SK-N-SH (cell line): Measurements from ENCODE around the gene SCN8A. TPM values are rescaled to one million over a fixed set of nuclear protein-coding genes. Genes with fewer than 3 reads are reported as not detected.

ENCODE experiments used
- CTCF ChIA-PET: fragments of 300-600, 350-600 bp; formaldehyde crosslinking; extraction: SDS; loops from one replicate; lab custom pipeline; 2021; lab: Yijun Ruan, JAX
- POLR2A ChIA-PET: fragments of 350-600 bp; sonication (Branson Sonifier 250); formaldehyde crosslinking; extraction: SDS; loops from one replicate; lab custom pipeline; 2020; ENCODE audit warnings: antibody characterized with exemption, inconsistent platforms; lab: Yijun Ruan, JAX
- DNase-seq: peaks from one replicate; pipeline ENCODE4 v3.0.0; 2012
- H2AFZ ChIP-seq: fragments of 200-600 bp; sonication (generic); 2 replicates; pipeline ENCODE4 v1.8.1; 2016; ENCODE audit warnings: antibody characterized with exemption, mild to moderate bottlenecking, low read depth
- H3F3A ChIP-seq: fragments of 200-600 bp; sonication (generic); replicated peaks from 2 replicates; pipeline ENCODE3; 2016; ENCODE audit warnings: antibody characterized with exemption, mild to moderate bottlenecking; ENCODE audit not compliant: insufficient read depth
- H3K27ac ChIP-seq, 2 experiments: fragments of 200-500 bp in 1 of 2; fragments of 200-600 bp in 1 of 2; sonication (Bioruptor generic) in 1 of 2; sonication (generic), shearing (Covaris generic) in 1 of 2; 2 replicates each; pipeline versions ENCODE4 v1.5.1 to v1.6.1; 2014 to 2016; ENCODE audit warnings: low read depth in 2 of 2, inconsistent platforms in 1 of 2, low read length in 1 of 2, mild to moderate bottlenecking in 1 of 2, mixed read lengths in 1 of 2
- H3K27me3 ChIP-seq: fragments of 200-600 bp; sonication (generic), shearing (Covaris generic); 2 replicates; pipeline ENCODE4 v1.6.1; 2016; ENCODE audit warnings: mixed run types; ENCODE audit not compliant: insufficient read depth
- H3K36me3 ChIP-seq, 2 experiments: fragments of 200-500 bp in 1 of 2; fragments of 200-600 bp in 1 of 2; sonication (Bioruptor generic) in 1 of 2; sonication (generic) in 1 of 2; replicated peaks in 1 of 2; 2 replicates each; pipeline versions ENCODE3 to v1.5.1; 2014 to 2016; ENCODE audit warnings: low read length in 1 of 2, mild to moderate bottlenecking in 1 of 2; ENCODE audit not compliant: insufficient read depth in 2 of 2, control insufficient read depth in 1 of 2
- H3K4me1 ChIP-seq, 2 experiments: fragments of 200-500 bp in 1 of 2; fragments of 200-600 bp in 1 of 2; sonication (Bioruptor generic) in 1 of 2; sonication (generic), shearing (Covaris generic) in 1 of 2; 2 replicates each; pipeline versions ENCODE4 v1.5.1 to v1.6.1; 2014 to 2016; ENCODE audit warnings: low read depth in 1 of 2, low read length in 1 of 2, mixed run types in 1 of 2; ENCODE audit not compliant: insufficient read depth in 2 of 2, control insufficient read depth in 1 of 2
- H3K4me2 ChIP-seq: fragments of 200-600 bp; sonication (generic), shearing (Covaris generic); 2 replicates; pipeline ENCODE4 v1.6.1; 2017; ENCODE audit warnings: mixed run types
- H3K4me3 ChIP-seq, 2 experiments: fragments of 200-500 bp in 1 of 2; fragments of 200-600 bp in 1 of 2; sonication (Bioruptor generic) in 1 of 2; sonication (generic), shearing (Covaris generic) in 1 of 2; 2 replicates each; pipeline versions ENCODE4 v1.5.1 to v1.8.1; 2014 to 2016; ENCODE audit warnings: low read depth in 2 of 2, inconsistent platforms in 1 of 2, low read length in 1 of 2, mild to moderate bottlenecking in 1 of 2, mixed read lengths in 1 of 2, moderate library complexity in 1 of 2
- H3K79me2 ChIP-seq: fragments of 200-600 bp; sonication (generic); 2 replicates; pipeline ENCODE4 v1.8.1; 2017; ENCODE audit warnings: mild to moderate bottlenecking; ENCODE audit not compliant: insufficient read depth
- H3K9ac ChIP-seq: fragments of 200-600 bp; sonication (generic); 2 replicates; pipeline ENCODE4 v1.6.1; 2017; ENCODE audit warnings: mixed run types
- H3K9me2 ChIP-seq: fragments of 200-600 bp; sonication (generic); 2 replicates; pipeline ENCODE4 v1.6.1; 2017; ENCODE audit warnings: mixed run types
- H3K9me3 ChIP-seq: fragments of 200-600 bp; sonication (generic); 2 replicates; pipeline ENCODE4 v1.6.1; 2017; ENCODE audit warnings: mixed run types, mild to moderate bottlenecking, moderate library complexity
- H4K20me1 ChIP-seq: fragments of 200-600 bp; sonication (generic); 2 replicates; pipeline ENCODE4 v1.6.1; 2017; ENCODE audit warnings: mild to moderate bottlenecking, mixed run types; ENCODE audit not compliant: insufficient read depth
- CHD2 ChIP-seq: fragments of 150-350 bp; IDR thresholded peaks from 2 replicates; pipeline ENCODE4 v1.6.1; 2018; ENCODE audit warnings: low read length; ENCODE audit not compliant: partially characterized antibody
- CTCF ChIP-seq: fragments of 200-600 bp; sonication (generic); IDR thresholded peaks from 2 replicates; pipeline ENCODE4 v1.6.1; 2017; ENCODE audit warnings: antibody characterized with exemption, mild to moderate bottlenecking, moderate library complexity
- ELF1 ChIP-seq: IDR thresholded peaks from 2 replicates; pipeline ENCODE4 v1.4.0; 2012
- EZH2phosphoT487 ChIP-seq: fragments of 200-600 bp; sonication (generic); IDR thresholded peaks from 2 replicates; pipeline ENCODE4 v1.6.1; 2017; ENCODE audit warnings: low read depth, mixed run types, mild to moderate bottlenecking, antibody characterized with exemption, moderate library complexity, borderline replicate concordance
- FOXM1 ChIP-seq: IDR thresholded peaks from 2 replicates; pipeline ENCODE4 v1.4.0; 2012; ENCODE audit warnings: low read depth, mild to moderate bottlenecking
- GABPA ChIP-seq: IDR thresholded peaks from 2 replicates; pipeline ENCODE4 v1.4.0; 2012; ENCODE audit warnings: low read depth, mild to moderate bottlenecking
- GATA2 ChIP-seq: sonication (generic); formaldehyde crosslinking; IDR thresholded peaks from 2 replicates; pipeline ENCODE4 v1.5.0; 2020; ENCODE audit warnings: mild to moderate bottlenecking, missing genetic modification reagents
- IRF3 ChIP-seq: fragments of 150-350 bp; IDR thresholded peaks from 2 replicates; pipeline ENCODE4 v1.6.1; 2016; ENCODE audit warnings: mild to moderate bottlenecking, low read depth, low read length
- MEF2A ChIP-seq: IDR thresholded peaks from 2 replicates; pipeline ENCODE4 v1.4.0; 2012; ENCODE audit warnings: low read depth, borderline replicate concordance
- MXI1 ChIP-seq: IDR thresholded peaks from 2 replicates; pipeline ENCODE4 v1.6.1; 2012; ENCODE audit warnings: mild to moderate bottlenecking, low read depth, low read length, improper control_type of control experiment
- NFIC ChIP-seq: IDR thresholded peaks from 2 replicates; pipeline ENCODE4 v1.4.0; 2012; ENCODE audit warnings: borderline replicate concordance
- NRF1 ChIP-seq: IDR thresholded peaks from 2 replicates; pipeline ENCODE4 v1.6.1; 2012; ENCODE audit warnings: low read depth, mild to moderate bottlenecking, low read length
- PBX3 ChIP-seq: IDR thresholded peaks from 2 replicates; pipeline ENCODE4; 2012
- RCOR1 ChIP-seq: fragments of 150-350 bp; IDR thresholded peaks from 2 replicates; pipeline ENCODE4 v1.6.1; 2017; ENCODE audit warnings: antibody characterized with exemption, low read length
- RFX5 ChIP-seq: IDR thresholded peaks from 2 replicates; pipeline ENCODE4 v1.6.1; 2012; ENCODE audit warnings: mild to moderate bottlenecking, improper control_type of control experiment, low read length
- SMC3 ChIP-seq: IDR thresholded peaks from 2 replicates; pipeline ENCODE4 v1.6.1; 2012; ENCODE audit warnings: low read depth, low read length, improper control_type of control experiment
- TEAD4 ChIP-seq: IDR thresholded peaks from 2 replicates; pipeline ENCODE4 v1.4.0; 2012; ENCODE audit warnings: mild to moderate bottlenecking, borderline replicate concordance; ENCODE audit not compliant: insufficient read depth
- WGBS: methylation state at CpG from one replicate; pipeline ENCODE4 v1.1.6; 2017; ENCODE audit warnings: low lambda C conversion rate; 5-methylcytosine and 5-hydroxymethylcytosine counted together
- polyA plus RNA-seq, 3 experiments: library from polyadenylated mRNA; depleted of rRNA; stranded (reverse); fragments of >200 nt; gene quantifications; 2 replicates each; pipeline ENCODE4 v1.2.3, GENCODE V29; 2012

SCN8A gene
- polyA plus RNA-seq, 1 of the 3 experiments (the other 2 are of a cell fraction), result 7.1 TPM

GRCh38 chr12:51818086-51818485, 227.1 kb downstream of the SCN8A start:
- Histone ChIP-seq H3K9me3 (no peaks in the 10 kb centered on the region), H2AFZ (no peak overlapping the region), H3F3A (peaks cover 19% of the 10 kb centered on the region), H3K4me1 (peaks cover 12 to 26% of the 10 kb centered on the region in 2 experiments; a peak in 3 of 4 replicates), H3K9me2 (no peaks in the 10 kb centered on the region), H3K27ac (0 out of 4 replicates have a peak overlapping the region, but pooled peaks of 1 of the 2 experiments have one; percentile 37), H3K27me3 (no peaks in the 10 kb centered on the region), H3K36me3 (no peaks in the 10 kb centered on the region), H3K9ac (no peak overlapping the region), H4K20me1 (no peaks in the 10 kb centered on the region), H3K4me3 (no peak overlapping the region), H3K79me2 (no peaks in the 10 kb centered on the region), H3K4me2 (peak overlapping the region; percentile 77; the same call in 1 of the 2 replicates)
- TF ChIP-seq MEF2A, result no peak
- TF ChIP-seq IRF3, result no peak
- no peak for TF ChIP-seq MXI1
- no peak for TF ChIP-seq NRF1
- no peak for TF ChIP-seq PBX3
- TF ChIP-seq CHD2, result no peak
- TF ChIP-seq GATA2 (CRISPR knock-in tag), result no peak
- no peak for TF ChIP-seq GABPA
- no peak for TF ChIP-seq CTCF
- no peak for TF ChIP-seq NFIC
- TF ChIP-seq RCOR1, result no peak
- no peak for TF ChIP-seq EZH2phosphoT487
- no peak for TF ChIP-seq SMC3
- no peak for TF ChIP-seq RFX5
- TF ChIP-seq ELF1, result no peak
- no peak for TF ChIP-seq FOXM1
- no peak for TF ChIP-seq TEAD4
- POLR2A ChIA-PET, result no interaction called here
- WGBS, result 100% methylated on average over 2 of the region's 5 CpGs
- CTCF ChIA-PET, result interaction anchor here (3.2 to 11.3 kb wide), 3 partner anchors 54 to 397 kb away, joined by 22 to 194 read pairs (median 74); partner anchors contain the start of gene SLC4A8
- no peak for DNase-seq
